DOHH2 (cell line): ENCODE results near the gene BBX.

ENCODE experiments used
- CTCF ChIP-seq: fragments of 200-600 bp; sonication (generic); IDR thresholded peaks from one replicate; pipeline ENCODE4 v1.5.1; 2014; ENCODE audit warnings: antibody characterized with exemption, mild to moderate bottlenecking, low read depth, low read length; ENCODE audit not compliant: poor library complexity, severe bottlenecking
- EZH2phosphoT487 ChIP-seq: fragments of 200-600 bp; sonication (generic); IDR thresholded peaks from 2 replicates; pipeline ENCODE4 v1.6.1; 2017; ENCODE audit warnings: borderline replicate concordance, mild to moderate bottlenecking, antibody characterized with exemption, low read length, moderate library complexity, mixed read lengths

- TF ChIP-seq CTCF (no peak), EZH2phosphoT487 (no peak)
Observed at GRCh38 chr3:107579371-107579770, 56.6 kb downstream of the BBX start.
